Measurements from ENCODE around the gene ZFAND3.

GRCh38 chr6:37783856-37784584, 35.5 kb upstream of the ZFAND3 start:
- TF ChIP-seq, protein P1, sequence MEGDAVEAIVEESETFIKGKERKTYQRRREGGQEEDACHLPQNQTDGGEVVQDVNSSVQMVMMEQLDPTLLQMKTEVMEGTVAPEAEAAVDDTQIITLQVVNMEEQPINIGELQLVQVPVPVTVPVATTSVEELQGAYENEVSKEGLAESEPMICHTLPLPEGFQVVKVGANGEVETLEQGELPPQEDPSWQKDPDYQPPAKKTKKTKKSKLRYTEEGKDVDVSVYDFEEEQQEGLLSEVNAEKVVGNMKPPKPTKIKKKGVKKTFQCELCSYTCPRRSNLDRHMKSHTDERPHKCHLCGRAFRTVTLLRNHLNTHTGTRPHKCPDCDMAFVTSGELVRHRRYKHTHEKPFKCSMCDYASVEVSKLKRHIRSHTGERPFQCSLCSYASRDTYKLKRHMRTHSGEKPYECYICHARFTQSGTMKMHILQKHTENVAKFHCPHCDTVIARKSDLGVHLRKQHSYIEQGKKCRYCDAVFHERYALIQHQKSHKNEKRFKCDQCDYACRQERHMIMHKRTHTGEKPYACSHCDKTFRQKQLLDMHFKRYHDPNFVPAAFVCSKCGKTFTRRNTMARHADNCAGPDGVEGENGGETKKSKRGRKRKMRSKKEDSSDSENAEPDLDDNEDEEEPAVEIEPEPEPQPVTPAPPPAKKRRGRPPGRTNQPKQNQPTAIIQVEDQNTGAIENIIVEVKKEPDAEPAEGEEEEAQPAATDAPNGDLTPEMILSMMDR (IDR thresholded peaks at IDR 0.05), result no peak
- no peak for TF ChIP-seq POLR2A (IDR thresholded peaks at IDR 0.05)

All from Peyer's patch (tissue), 4 donors.